IMR-90 (cell line): ENCODE results near the gene HECTD1. TPM values are rescaled to one million over a fixed set of nuclear protein-coding genes. Genes with fewer than 3 reads are reported as not detected.

Experiments
- ATAC-seq: fragments of 200-7000 bp; cut with Tn5 transposase; 2 replicates; pipeline ENCODE4 v1.9.1; 2020; ENCODE audit warnings: low read depth, mild to moderate bottlenecking, moderate library complexity
- BruUV-seq: library from RNA; stranded (reverse); fragments of 400-500 nt; replicated peaks from 2 replicates; lab custom pipeline; 2021; lab: Mats Ljungman, UMichigan
- CTCF ChIA-PET: fragments of 300-600 bp; formaldehyde crosslinking; extraction: SDS; loops from one replicate; lab custom pipeline; 2021; ENCODE audit warnings: antibody characterized with exemption; lab: Yijun Ruan, JAX
- POLR2A ChIA-PET: fragments of 300-600 bp; sonication (Branson Sonifier 250); formaldehyde crosslinking; loops from one replicate; lab custom pipeline; 2022; ENCODE audit warnings: antibody characterized with exemption; ENCODE audit not compliant: unreplicated experiment; lab: Charles Lee
- DNase-seq: peaks from one replicate; pipeline ENCODE4 v3.0.0; 2013
- H2AFZ ChIP-seq: replicated peaks from 2 replicates; pipeline ENCODE3; 2013; ENCODE audit warnings: low read length, mild to moderate bottlenecking; ENCODE audit not compliant: poor library complexity
- H2AK5ac ChIP-seq: 2 replicates; pipeline ENCODE4 v1.6.1; 2013; ENCODE audit warnings: low read depth, low read length, inconsistent platforms
- H2AK9ac ChIP-seq: replicated peaks from 2 replicates; pipeline ENCODE3; 2013; ENCODE audit warnings: mild to moderate bottlenecking, low read depth, low read length, moderate library complexity; ENCODE audit not compliant: poor library complexity
- H2BK120ac ChIP-seq: 2 replicates; pipeline ENCODE4 v1.6.1; 2013; ENCODE audit warnings: low read depth, low read length, inconsistent platforms
- H2BK15ac ChIP-seq: 3 replicates; pipeline ENCODE4 v1.6.1; 2013; ENCODE audit warnings: low read depth, low read length, inconsistent platforms
- H2BK20ac ChIP-seq: 2 replicates; pipeline ENCODE4 v1.6.1; 2013; ENCODE audit warnings: low read depth, mild to moderate bottlenecking, inconsistent platforms, low read length, moderate library complexity
- H2BK5ac ChIP-seq: 2 replicates; pipeline ENCODE4 v1.6.1; 2013; ENCODE audit warnings: mild to moderate bottlenecking, low read depth, low read length, inconsistent platforms; ENCODE audit not compliant: poor library complexity, severe bottlenecking
- H3K14ac ChIP-seq: replicated peaks from 2 replicates; pipeline ENCODE4 v1.6.1; 2013; ENCODE audit warnings: low read depth, low read length, inconsistent platforms
- H3K18ac ChIP-seq: 2 replicates; pipeline ENCODE4 v1.6.1; 2013; ENCODE audit warnings: low read depth, low read length, control low read depth
- H3K23ac ChIP-seq: 2 replicates; pipeline ENCODE4 v1.6.1; 2013; ENCODE audit warnings: low read depth, low read length, inconsistent platforms
- H3K27ac ChIP-seq: 2 replicates; pipeline ENCODE4 v1.5.1; 2013; ENCODE audit warnings: mild to moderate bottlenecking, control low read depth, low read length; ENCODE audit not compliant: insufficient read depth
- H3K27me3 ChIP-seq: 2 replicates; pipeline ENCODE4 v1.6.1; 2013; ENCODE audit warnings: low read length; ENCODE audit not compliant: control insufficient read depth, insufficient read depth
- H3K36me3 ChIP-seq: 2 replicates; pipeline ENCODE4 v1.6.1; 2013; ENCODE audit warnings: low read length, mixed read lengths; ENCODE audit not compliant: control insufficient read depth, insufficient read depth
- H3K4ac ChIP-seq: 2 replicates; pipeline ENCODE4 v1.6.1; 2013; ENCODE audit warnings: low read depth, low read length, inconsistent platforms
- H3K4me1 ChIP-seq: 2 replicates; pipeline ENCODE4 v1.6.1; 2013; ENCODE audit warnings: low read length, mixed read lengths; ENCODE audit not compliant: control insufficient read depth, insufficient read depth
- H3K4me2 ChIP-seq: 2 replicates; pipeline ENCODE4 v1.6.1; 2013; ENCODE audit warnings: low read depth, mild to moderate bottlenecking, control low read depth, low read length, moderate library complexity
- H3K4me3 ChIP-seq: 2 replicates; pipeline ENCODE4 v1.5.1; 2013; ENCODE audit warnings: low read depth, mild to moderate bottlenecking, control low read depth, low read length, moderate library complexity; ENCODE audit not compliant: insufficient read depth
- H3K56ac ChIP-seq: 2 replicates; pipeline ENCODE4 v1.6.1; 2013; ENCODE audit warnings: low read length, inconsistent platforms; ENCODE audit not compliant: insufficient read depth; ENCODE audit errors: extremely low read depth
- H3K79me1 ChIP-seq, 2 experiments: 2 replicates each; pipeline ENCODE4 v1.6.1; 2013; ENCODE audit warnings: low read length in 2 of 2, inconsistent platforms in 1 of 2, low read depth in 1 of 2
- H3K9ac ChIP-seq: 2 replicates; pipeline ENCODE4 v1.6.1; 2013; ENCODE audit warnings: low read depth, low read length, control low read depth
- H3K9me1 ChIP-seq: 2 replicates; pipeline ENCODE4 v1.6.1; 2013; ENCODE audit warnings: low read length, inconsistent platforms; ENCODE audit not compliant: insufficient read depth
- H3K9me3 ChIP-seq: 2 replicates; pipeline ENCODE4 v1.6.1; 2013; ENCODE audit warnings: low read length; ENCODE audit not compliant: control insufficient read depth, insufficient read depth
- H4K20me1 ChIP-seq: 2 replicates; pipeline ENCODE4 v1.6.1; 2013; ENCODE audit warnings: low read length, inconsistent platforms; ENCODE audit not compliant: insufficient read depth
- H4K5ac ChIP-seq: 2 replicates; pipeline ENCODE4 v1.6.1; 2013; ENCODE audit warnings: mild to moderate bottlenecking, low read depth, low read length, control low read depth
- H4K8ac ChIP-seq, 2 experiments: 2 replicates each; pipeline ENCODE4 v1.6.1; 2013; ENCODE audit warnings: low read depth in 2 of 2, low read length in 2 of 2, control low read depth in 1 of 2, inconsistent platforms in 1 of 2
- H4K91ac ChIP-seq: 2 replicates; pipeline ENCODE4 v1.6.1; 2013; ENCODE audit warnings: low read depth, low read length, inconsistent platforms; ENCODE audit not compliant: insufficient read depth
- CEBPB ChIP-seq: IDR thresholded peaks from 2 replicates; pipeline ENCODE4 v1.6.1; 2012; ENCODE audit warnings: low read depth, low read length, improper control_type of control experiment
- CTCF ChIP-seq: conservative IDR thresholded peaks from 2 replicates; pipeline ENCODE4 v1.5.1; 2012; ENCODE audit warnings: mild to moderate bottlenecking, low read depth, low read length, improper control_type of control experiment
- FOS ChIP-seq: fragments of 150-350 bp; IDR thresholded peaks from 2 replicates; pipeline ENCODE4 v1.6.1; 2016; ENCODE audit warnings: low read depth, low read length
- MAZ ChIP-seq: IDR thresholded peaks from 2 replicates; pipeline ENCODE4 v1.6.1; 2012; ENCODE audit warnings: low read depth, mild to moderate bottlenecking, low read length, improper control_type of control experiment, moderate library complexity, borderline replicate concordance
- MXI1 ChIP-seq: IDR thresholded peaks from 2 replicates; pipeline ENCODE4 v1.6.1; 2012; ENCODE audit warnings: low read depth, mild to moderate bottlenecking, low read length, moderate library complexity, borderline replicate concordance
- NFE2L2 ChIP-seq: fragments of 150-350 bp; IDR thresholded peaks from 2 replicates; pipeline ENCODE4 v1.6.1; 2016; ENCODE audit warnings: low read depth, mild to moderate bottlenecking, low read length
- POLR2A ChIP-seq: IDR thresholded peaks from 2 replicates; pipeline ENCODE4 v1.6.1; 2012; ENCODE audit warnings: mild to moderate bottlenecking, low read depth, low read length
- RAD21 ChIP-seq: IDR thresholded peaks from 2 replicates; pipeline ENCODE4 v1.6.1; 2012; ENCODE audit warnings: low read length, improper control_type of control experiment
- RFX5 ChIP-seq: IDR thresholded peaks from 2 replicates; pipeline ENCODE4 v1.8.0; 2012; ENCODE audit warnings: low read depth, mild to moderate bottlenecking, low read length, moderate library complexity
- WGBS, 2 experiments: methylation state at CpG; one replicate each; pipeline versions ENCODE4 v1.1.5 to v1.1.7; 2013; ENCODE audit warnings: missing lambda C conversion rate in 2 of 2; ENCODE audit not compliant: insufficient read length in 1 of 2; ENCODE audit errors: extremely low coverage in 2 of 2; 5-methylcytosine and 5-hydroxymethylcytosine counted together
- dilution Hi-C: fragments of 300-500 bp; cut with HindIII; formaldehyde crosslinking; loops from one replicate; pipeline ENCODE4 v1.14.3; 2018; ENCODE audit warnings: low sequenced_read_pairs; ENCODE audit not compliant: unreplicated experiment
- in situ Hi-C: fragments of 300-500 bp; cut with MboI; formaldehyde crosslinking; loops from 3 replicates; pipeline ENCODE4 v1.14.3; 2019; ENCODE audit warnings: low sequenced_read_pairs, inconsistent platforms, mixed read lengths
- intact Hi-C: fragments of 100-400 bp; cut with micrococcal nuclease; formaldehyde crosslinking; loops from 2 replicates; pipeline ENCODE4 v1.10.0; 2022
- polyA plus RNA-seq, 3 experiments: library from polyadenylated mRNA; depleted of rRNA; stranded (reverse); fragments of >200 nt; gene quantifications; 2 replicates each; pipeline ENCODE4 v1.2.3, GENCODE V29; 2012; ENCODE audit warnings: low replicate concordance in 1 of 3
- total RNA-seq: library from RNA; depleted of rRNA; stranded (reverse); fragments of >200 nt; gene quantifications from 2 replicates; pipeline ENCODE4 v1.2.3, GENCODE V29; 2012
- TF ChIP-seq, protein P1 (sequence below): fragments of 150-350 bp; IDR thresholded peaks from 2 replicates; pipeline ENCODE4 v1.6.1; 2017; ENCODE audit warnings: mild to moderate bottlenecking, antibody characterized with exemption, low read length, low read depth

HECTD1 gene
- total and polyA plus RNA-seq, 2 of the 4 experiments (the other 2 are of a cell fraction), result 48.5 to 228 TPM

GRCh38 chr14:31051023-31051422, 156.6 kb downstream of the HECTD1 start:
- dilution Hi-C loops, result no loop called here
- WGBS, 2 experiments, result 91% methylated on average over 1 of the region's 7 CpGs; no CpG with 5 or more reads in 1 of the 2 experiments

More at GRCh38 chr14:31051023-31051422, 156.6 kb downstream of the HECTD1 start:
- intact Hi-C loops (no loop called here), in situ Hi-C loops (no loop called here)
- Histone ChIP-seq H4K20me1 (no peaks in the 10 kb centered on the region), H3K4me2 (no peak overlapping the region), H3K9me3 (no peaks in the 10 kb centered on the region), H3K27me3 (no peaks in the 10 kb centered on the region), H3K9ac (no peak overlapping the region), H3K36me3 (no peaks in the 10 kb centered on the region), H2AFZ (no peak overlapping the region), H3K56ac (no peak overlapping the region), H2AK5ac (no peak overlapping the region), H3K4me1 (no peaks in the 10 kb centered on the region; the same call in none of the 2 replicates), H4K8ac (no peak overlapping the region), H3K14ac (no peak overlapping the region), H4K5ac (no peak overlapping the region), H2BK15ac (no peak overlapping the region), H4K91ac (no peak overlapping the region), H3K27ac (no peak overlapping the region), H3K23ac (no peak overlapping the region), H3K79me1 (peaks cover 0 to 13% of the 10 kb centered on the region in 2 experiments; a peak in 1 of 4 replicates), H2BK20ac (no peak overlapping the region), H3K4ac (no peak overlapping the region), H3K18ac (no peak overlapping the region), H2BK120ac (no peak overlapping the region), H3K4me3 (no peak overlapping the region), H2AK9ac (no peak overlapping the region), H3K9me1 (peaks cover 3% of the 10 kb centered on the region; the same call in 1 of the 2 replicates), H2BK5ac (no peak overlapping the region)
- CTCF ChIA-PET, result no interaction called here
- no peak for TF ChIP-seq RAD21
- no peak for TF ChIP-seq MAZ
- no peak for TF ChIP-seq POLR2A
- TF ChIP-seq MXI1, result no peak
- no peak for TF ChIP-seq RFX5
- TF ChIP-seq, protein P1, sequence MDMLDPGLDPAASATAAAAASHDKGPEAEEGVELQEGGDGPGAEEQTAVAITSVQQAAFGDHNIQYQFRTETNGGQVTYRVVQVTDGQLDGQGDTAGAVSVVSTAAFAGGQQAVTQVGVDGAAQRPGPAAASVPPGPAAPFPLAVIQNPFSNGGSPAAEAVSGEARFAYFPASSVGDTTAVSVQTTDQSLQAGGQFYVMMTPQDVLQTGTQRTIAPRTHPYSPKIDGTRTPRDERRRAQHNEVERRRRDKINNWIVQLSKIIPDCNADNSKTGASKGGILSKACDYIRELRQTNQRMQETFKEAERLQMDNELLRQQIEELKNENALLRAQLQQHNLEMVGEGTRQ, result no peak
- TF ChIP-seq FOS, result no peak
- no peak for TF ChIP-seq CEBPB
- TF ChIP-seq CTCF, result no peak
- TF ChIP-seq NFE2L2, result no peak
- DNase-seq (no peak), ATAC-seq (no peak)
- no TSS peak for BruUV-seq
- POLR2A ChIA-PET, result no interaction called here
